Endometrial microvascular endothelial cells (primary cell): ENCODE data around the gene ITGAL. TPM values are rescaled to one million over a fixed set of nuclear protein-coding genes. Genes with fewer than 3 reads are reported as not detected.

ENCODE experiments used
- total RNA-seq: library from RNA; depleted of rRNA; stranded (reverse); fragments of >200 nt; gene quantifications from one replicate; pipeline ENCODE4 v1.2.3, GENCODE V29; 2015; ENCODE audit errors: inconsistent ontology term

ITGAL gene
- total RNA-seq, 1 donor from 2014 or later, result not detected

Other genes starting within 250 kb of the ITGAL start
- not detected for gene NPIPB13, start 224.3 kb upstream of the ITGAL start, total RNA-seq
- gene CD2BP2, start 117.4 kb upstream of the ITGAL start, total RNA-seq, result 72.5 TPM
- gene TBC1D10B, start 102.2 kb upstream of the ITGAL start, total RNA-seq, result 69.5 TPM
- not detected for gene MYL11, start 97.9 kb upstream of the ITGAL start, total RNA-seq
- gene SEPTIN1, start 90.2 kb upstream of the ITGAL start, total RNA-seq, result not detected
- gene ZNF48, start 77.3 kb upstream of the ITGAL start, total RNA-seq, result 5.8 TPM
- gene ZNF771, start 65.1 kb upstream of the ITGAL start, total RNA-seq, result 4.3 TPM
- gene DCTPP1, start 42.7 kb upstream of the ITGAL start, total RNA-seq, result 66.6 TPM
- 29.2 TPM for gene SEPHS2, start 26.9 kb upstream of the ITGAL start, total RNA-seq
- 25.5 TPM for gene ZNF768, start 53.8 kb downstream of the ITGAL start, total RNA-seq
- gene ZNF747, start 62.1 kb downstream of the ITGAL start, total RNA-seq, result 4.7 TPM
- gene ZNF764, start 85.6 kb downstream of the ITGAL start, total RNA-seq, result 8.3 TPM
- gene ZNF688, start 99.0 kb downstream of the ITGAL start, total RNA-seq, result 10.8 TPM
- gene ZNF785, start 113.0 kb downstream of the ITGAL start, total RNA-seq, result 7.2 TPM
- gene ZNF689, start 137.6 kb downstream of the ITGAL start, total RNA-seq, result 11.2 TPM
- gene PRR14, start 178.2 kb downstream of the ITGAL start, total RNA-seq, result 22.9 TPM
- gene FBRS, start 185.7 kb downstream of the ITGAL start, total RNA-seq, result 24.7 TPM
- gene SRCAP, start 226.4 kb downstream of the ITGAL start, total RNA-seq, result 10.2 TPM